ENCODE measurements around the gene NR1H3.
A peak's percentile ranks its signal among the peaks of the same experiment; 100 is the strongest.
"Not testable (repeated sequence)": the region's sequence is repeated elsewhere in the genome, so short reads cannot be mapped to it uniquely, and the experiment has no call there.

NR1H3 gene

GRCh38 chr11:47257517-47258316, at the start of gene NR1H3:
Gene NR1H3 (plus strand): TSS chr11:47257996. CDS start chr11:47259217, 1,221 bp downstream.
- DNase-seq = peak; percentile 41

- not testable (repeated sequence) for DNase-seq
Measured at GRCh38 chr11:47208008-47208552, 49.7 kb upstream of the NR1H3 start.

GRCh38 chr11:47208628-47209027, 49.2 kb upstream of the NR1H3 start:
- no peak for DNase-seq

- no peak for DNase-seq
Measured at GRCh38 chr11:47212938-47213337, 44.9 kb upstream of the NR1H3 start.

GRCh38 chr11:47213950-47214565, 43.7 kb upstream of the NR1H3 start:
- peak; percentile 87 for DNase-seq

- peak; percentile 61 for DNase-seq
Measured at GRCh38 chr11:47215366-47215910, 42.4 kb upstream of the NR1H3 start.

- DNase-seq = no peak
Measured at GRCh38 chr11:47216121-47216798, 41.5 kb upstream of the NR1H3 start.

GRCh38 chr11:47220401-47220821, 37.4 kb upstream of the NR1H3 start:
- no peak for DNase-seq

- no peak for DNase-seq
Measured at GRCh38 chr11:47222696-47223095, 35.1 kb upstream of the NR1H3 start.

- no peak for DNase-seq
Measured at GRCh38 chr11:47225552-47226400, 32.0 kb upstream of the NR1H3 start.

- no peak for DNase-seq
Measured at GRCh38 chr11:47229161-47229560, 28.6 kb upstream of the NR1H3 start.

- no peak for DNase-seq
Measured at GRCh38 chr11:47233051-47233450, 24.7 kb upstream of the NR1H3 start.

GRCh38 chr11:47233989-47234668, 23.7 kb upstream of the NR1H3 start:
- DNase-seq = no peak

GRCh38 chr11:47234669-47235100, 23.1 kb upstream of the NR1H3 start:
- DNase-seq = no peak

GRCh38 chr11:47235163-47235562, 22.6 kb upstream of the NR1H3 start:
- DNase-seq = no peak

GRCh38 chr11:47236482-47236881, 21.3 kb upstream of the NR1H3 start:
- no peak for DNase-seq

- DNase-seq = no peak
Measured at GRCh38 chr11:47239852-47240251, 17.9 kb upstream of the NR1H3 start.

- DNase-seq = no peak
Measured at GRCh38 chr11:47241841-47242301, 15.9 kb upstream of the NR1H3 start.

GRCh38 chr11:47242596-47243192, 15.1 kb upstream of the NR1H3 start:
- DNase-seq = no peak

- DNase-seq = no peak
Measured at GRCh38 chr11:47243454-47243853, 14.3 kb upstream of the NR1H3 start.
